Stimulated activated CD8-positive, alpha-beta memory T cell treated with anti-CD3 and anti-CD28 coated beads, Interleukin-7, amount 100 ng/mL, for 48 hours (primary cell): ENCODE measurements around the gene TMEM245.
"Not testable (repeated sequence)": the region's sequence is repeated elsewhere in the genome, so short reads cannot be mapped to it uniquely, and the experiment has no call there.

Experiments
- DNase-seq, 2 donors: peaks; one replicate each; pipeline ENCODE4 v3.0.0-alpha.2; 2020; ENCODE audit warnings: low read depth in 1 of 2; ENCODE audit errors: extremely low read depth in 1 of 2

Gene TMEM245

DNA sequence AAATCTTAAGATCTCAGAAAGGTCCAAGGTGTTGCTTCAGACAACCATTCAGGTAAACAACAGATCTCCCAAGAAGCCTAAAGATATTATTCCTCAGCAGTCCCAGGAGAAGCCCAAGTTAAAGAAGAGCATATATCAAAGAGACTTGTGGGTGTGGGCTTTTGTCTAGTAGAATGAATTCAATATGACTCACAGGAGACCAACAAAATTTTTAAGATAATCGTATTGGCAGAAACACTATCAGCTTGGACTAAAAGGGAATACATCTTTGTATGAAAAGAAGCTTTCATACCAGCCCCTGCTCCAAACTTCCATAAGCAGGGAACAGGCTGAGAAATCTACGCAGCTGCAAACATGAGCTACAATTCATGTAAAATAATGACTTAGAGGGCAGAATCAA lies 116.6 kb downstream of the TMEM245 start:
- no peak for DNase-seq

DNA sequence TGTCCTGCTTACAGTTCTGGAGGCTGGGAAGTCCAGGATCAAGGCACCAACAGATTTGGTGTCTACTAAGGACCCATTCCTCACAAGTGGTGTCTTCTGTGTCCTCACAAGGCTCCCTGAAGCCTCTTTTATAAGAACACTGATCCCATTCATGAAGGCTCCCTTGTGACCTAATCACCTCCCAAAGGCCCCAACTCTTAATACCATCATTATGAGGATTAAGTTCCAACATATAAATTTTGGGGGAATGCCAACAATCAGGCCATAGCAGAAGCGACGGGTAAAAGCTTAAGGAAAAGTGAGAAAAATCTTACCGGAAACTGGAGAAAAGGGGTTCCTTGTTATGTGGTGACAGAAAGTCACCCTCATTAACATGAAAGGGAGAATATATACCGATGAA lies 117.6 kb downstream of the TMEM245 start:
- DNase-seq = no peak

- DNase-seq = no peak
These were observed 118.5 kb downstream of the TMEM245 start for GRCh38 chr9:109001275-109001676.

GRCh38 chr9:108997112-108997511 lies 122.6 kb downstream of the TMEM245 start:
- DNase-seq = no peak

- DNase-seq = no peak
These were observed 123.1 kb downstream of the TMEM245 start for GRCh38 chr9:108996643-108997042.

- no peak for DNase-seq
These were observed 125.1 kb downstream of the TMEM245 start for GRCh38 chr9:108994695-108995094.

DNA sequence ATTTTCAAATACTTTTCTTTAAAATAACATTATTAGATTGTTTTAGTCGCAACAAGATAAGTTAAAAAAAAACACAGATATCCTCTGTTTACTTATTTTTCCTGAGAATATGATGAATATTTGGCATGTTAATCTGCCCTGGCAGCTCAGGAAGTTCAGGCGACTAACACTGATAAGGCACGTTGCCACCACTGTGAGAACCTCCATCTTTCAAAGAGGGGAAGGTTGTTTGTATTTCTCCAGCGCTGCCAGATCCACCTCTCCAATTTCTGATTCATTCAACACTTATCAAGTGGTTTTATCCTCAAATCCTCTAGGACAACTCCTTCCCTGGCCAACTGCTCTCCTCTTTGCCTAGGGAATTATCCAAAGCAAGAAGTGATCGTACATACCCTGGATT lies 128.3 kb downstream of the TMEM245 start:
- no peak for DNase-seq

DNA sequence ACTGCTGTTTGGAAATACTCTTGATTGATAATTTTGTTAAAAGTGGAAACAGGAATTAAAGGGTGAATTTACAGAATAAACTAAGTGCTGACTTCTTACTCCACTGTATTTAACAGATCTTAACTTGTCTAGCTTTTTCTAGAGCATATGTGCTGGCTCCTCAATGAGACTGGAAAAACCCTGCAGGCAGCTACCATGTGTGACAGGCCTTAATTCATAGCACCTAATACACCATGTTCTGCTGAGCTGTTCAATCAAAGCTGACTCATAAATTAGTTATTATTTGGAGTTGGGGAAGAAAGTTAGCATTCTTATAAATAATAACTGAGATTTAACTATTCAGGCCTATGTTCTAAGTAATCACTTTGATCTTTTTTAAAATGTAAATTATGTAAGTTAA lies 135.9 kb downstream of the TMEM245 start:
- DNase-seq = no peak

GRCh38 chr9:108980893-108981292 lies 138.9 kb downstream of the TMEM245 start:
- no peak for DNase-seq

- DNase-seq = no peak
These were observed 141.5 kb downstream of the TMEM245 start for GRCh38 chr9:108978205-108978604.

DNA sequence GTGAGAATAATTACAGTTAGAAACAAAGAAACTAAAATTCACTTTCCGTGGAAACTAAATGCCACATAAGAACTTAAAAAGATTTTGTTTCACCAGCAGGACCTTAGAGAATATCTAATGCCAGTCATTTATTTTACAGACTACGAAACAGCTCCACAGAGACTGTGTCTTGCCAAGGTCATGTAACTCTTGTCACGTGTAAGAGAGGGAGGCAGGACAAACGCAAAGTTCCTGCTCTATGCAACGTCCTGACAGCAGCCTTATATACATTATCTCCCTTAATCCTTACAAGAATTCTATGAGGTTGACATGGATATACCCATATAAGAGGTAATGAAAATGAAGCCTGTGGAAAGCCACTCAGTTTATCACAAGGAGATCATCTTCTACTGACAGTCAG lies 145.9 kb downstream of the TMEM245 start:
- DNase-seq = no peak

DNA sequence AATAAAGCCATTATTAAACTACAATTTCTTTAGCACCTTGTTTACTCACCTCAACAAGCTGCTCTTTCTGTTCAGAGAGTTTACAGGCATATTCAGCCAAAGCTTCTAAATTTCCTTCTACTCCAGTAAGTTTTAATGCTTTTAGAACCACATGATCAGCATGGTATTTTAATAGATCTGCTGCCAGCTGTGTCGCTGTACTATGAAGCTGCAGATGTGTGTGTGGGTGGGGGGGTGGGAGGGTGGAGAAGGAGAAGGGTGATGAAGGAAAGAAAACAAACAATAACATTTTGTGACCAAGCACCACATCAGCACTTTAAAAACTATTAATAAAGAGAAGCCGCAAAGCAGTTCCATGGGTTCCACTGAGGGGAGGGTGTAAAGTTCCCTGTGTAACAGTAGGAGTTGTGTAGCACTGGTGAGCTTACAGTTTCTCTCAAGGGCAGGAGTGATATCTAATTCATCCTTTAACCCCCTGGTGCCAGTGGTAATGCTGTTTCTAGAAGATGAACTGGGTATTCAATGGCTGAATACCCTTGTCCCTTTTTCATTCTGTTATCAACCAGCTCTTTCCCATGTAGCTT lies 147.0 kb downstream of the TMEM245 start:
- DNase-seq = no peak

DNA sequence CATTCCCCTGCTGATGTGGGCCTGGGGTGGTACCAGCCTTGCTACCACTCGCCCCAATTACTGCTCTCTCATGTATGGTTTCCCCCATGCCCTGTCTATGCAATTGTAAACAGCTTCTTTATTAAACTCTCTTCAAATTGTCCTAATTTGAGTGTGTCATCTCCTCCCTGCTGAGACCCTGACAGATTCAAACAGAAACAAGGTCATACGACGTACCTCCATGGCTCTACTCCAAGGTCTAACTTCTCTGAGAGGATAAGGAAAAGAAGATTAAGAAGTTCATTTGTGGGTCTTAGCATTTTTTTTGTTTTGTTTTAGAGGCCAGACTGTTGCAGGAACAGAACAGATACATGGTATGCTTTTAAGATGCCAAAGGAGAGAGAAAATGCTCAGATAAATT lies 147.6 kb downstream of the TMEM245 start:
- DNase-seq = no peak

- DNase-seq = not testable (repeated sequence)
These were observed 148.4 kb downstream of the TMEM245 start for GRCh38 chr9:108971392-108971791.

GRCh38 chr9:108967916-108968315 lies 151.8 kb downstream of the TMEM245 start:
- DNase-seq = no peak
